HCT116 (cell line): ENCODE results near the gene SUN3.

Experiments used
- CTCF ChIP-seq, 3 experiments: fragments of 200-600 bp in 1 of 3; sonication (generic) in 1 of 3; IDR thresholded peaks in 2 of 3; conservative IDR thresholded peaks in 1 of 3; 2 replicates each; pipeline ENCODE4 v1.5.1; 2012 to 2017; ENCODE audit warnings: low read depth in 2 of 3, low read length in 2 of 3, antibody characterized with exemption in 1 of 3, borderline replicate concordance in 1 of 3, control low read depth in 1 of 3, mild to moderate bottlenecking in 1 of 3, mixed read lengths in 1 of 3, mixed run types in 1 of 3, moderate library complexity in 1 of 3; ENCODE audit not compliant: insufficient read depth in 1 of 3
- EZH2 ChIP-seq: fragments of 200-600 bp; sonication (generic); IDR thresholded peaks from 2 replicates; pipeline ENCODE4 v1.6.1; 2017; ENCODE audit warnings: antibody characterized with exemption, mixed run types
- EZH2phosphoT487 ChIP-seq: fragments of 200-600 bp; IDR thresholded peaks from 2 replicates; pipeline ENCODE4 v1.6.1; 2018; ENCODE audit warnings: antibody characterized with exemption, borderline replicate concordance
- JUND ChIP-seq: IDR thresholded peaks from 2 replicates; pipeline ENCODE4 v1.6.1; 2012
- POLR2A ChIP-seq: IDR thresholded peaks from 2 replicates; pipeline ENCODE4 v1.7.0; 2011; ENCODE audit warnings: borderline replicate concordance; ENCODE audit not compliant: insufficient read depth, insufficient read length; ENCODE audit errors: extremely low read depth
- POLR2AphosphoS5 ChIP-seq: IDR thresholded peaks from 2 replicates; pipeline ENCODE4 v1.6.1; 2011; ENCODE audit warnings: mild to moderate bottlenecking, low read depth, low read length, moderate library complexity
- RAD21 ChIP-seq: IDR thresholded peaks from 2 replicates; pipeline ENCODE4 v1.6.1; 2012; ENCODE audit warnings: low read depth, mild to moderate bottlenecking
- REST ChIP-seq: IDR thresholded peaks from 2 replicates; pipeline ENCODE4 v1.6.1; 2012; ENCODE audit warnings: low read depth
- SP1 ChIP-seq: IDR thresholded peaks from 2 replicates; pipeline ENCODE4 v1.6.1; 2012; ENCODE audit warnings: low read depth
- SRF ChIP-seq: IDR thresholded peaks from 2 replicates; pipeline ENCODE4 v1.6.1; 2012; ENCODE audit warnings: low read depth
- YY1 ChIP-seq: IDR thresholded peaks from 2 replicates; pipeline ENCODE4 v1.6.1; 2011; ENCODE audit warnings: low read length, low read depth, moderate library complexity, mild to moderate bottlenecking; ENCODE audit not compliant: insufficient replicate concordance; ENCODE audit errors: extremely low read depth
- ZFX ChIP-seq: fragments of 450-650 bp; IDR thresholded peaks from 2 replicates; pipeline ENCODE4 v1.6.1; 2017
- TF ChIP-seq, protein P1 (sequence below): IDR thresholded peaks from 2 replicates; pipeline ENCODE4 v1.6.1; 2012

- no peak for TF ChIP-seq CTCF (IDR thresholded peaks at IDR 0.05 in 2 of 3, conservative IDR thresholded peaks at IDR 0.05 in 1 of 3; ENCODE audit: borderline replicate concordance in 1 of 3, insufficient read depth in 1 of 3, low read depth in 2 of 3, low read length in 2 of 3)
- no peak for TF ChIP-seq YY1
- TF ChIP-seq POLR2A: no peak
- no peak for TF ChIP-seq RAD21
- TF ChIP-seq POLR2AphosphoS5: no peak
- no peak for TF ChIP-seq REST
- TF ChIP-seq EZH2: no peak
- no peak for TF ChIP-seq ZFX
- TF ChIP-seq SP1: no peak
- TF ChIP-seq EZH2phosphoT487: no peak
- TF ChIP-seq SRF: no peak
- TF ChIP-seq JUND: no peak
- TF ChIP-seq, protein P1, sequence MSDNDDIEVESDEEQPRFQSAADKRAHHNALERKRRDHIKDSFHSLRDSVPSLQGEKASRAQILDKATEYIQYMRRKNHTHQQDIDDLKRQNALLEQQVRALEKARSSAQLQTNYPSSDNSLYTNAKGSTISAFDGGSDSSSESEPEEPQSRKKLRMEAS: no peak
These were observed 7.1 kb upstream of the SUN3 start for GRCh38 chr7:48035967-48036478.
